Measurements from ENCODE around the gene MSMB. TPM values are rescaled to one million over a fixed set of nuclear protein-coding genes. Genes with fewer than 3 reads are reported as not detected.
"Not testable (repeated sequence)": the region's sequence is repeated elsewhere in the genome, so short reads cannot be mapped to it uniquely, and the experiment has no call there.

The MSMB gene
- total and polyA plus RNA-seq, 5 donors from 2014 or later: not detected

- Histone ChIP-seq H3K27ac (ENCODE audit: insufficient read depth, low read length, poor library complexity, severe bottlenecking) (no peak overlapping the region), H3K4me1 (ENCODE audit: control insufficient read depth, insufficient read depth, low read length, poor library complexity, severe bottlenecking) (peaks cover 12% of the 10 kb centered on the region), H3K36me3 (ENCODE audit: control insufficient read depth, insufficient read depth, low read length) (peaks cover 74% of the 10 kb centered on the region), H3K9me3 (ENCODE audit: control insufficient read depth in 2 of 2, low read length in 2 of 2) (no peaks in the 10 kb centered on the region), H3K4me3 (ENCODE audit: low read depth, low read length) (no peak overlapping the region), H3K27me3 (ENCODE audit: control insufficient read depth, insufficient read depth, low read length) (no peaks in the 10 kb centered on the region)
- DNase-seq: no peak
- Mint-ChIP-seq H3K4me3 (no peak overlapping the region), H3K36me3 (peaks cover 34% of the 10 kb centered on the region), H3K27me3 (peaks cover 5% of the 10 kb centered on the region), H3K27ac (no peak overlapping the region), H3K9me3 (no peaks in the 10 kb centered on the region), H3K4me1 (peaks cover 13 to 29% (median 22%) of the 10 kb centered on the region in 4 donors)
- ATAC-seq (ENCODE audit: low read depth in 2 of 2): no peak
Observed at GRCh38 chr10:46014206-46014605, 31.9 kb downstream of the MSMB start.

GRCh38 chr10:46012746-46013145, 33.3 kb downstream of the MSMB start:
- peaks cover 41% of the 10 kb centered on the region for H3K36me3 Mint-ChIP-seq
- no peak overlapping the region for H3K27ac Mint-ChIP-seq
- no peak overlapping the region for H3K27ac ChIP-seq (ENCODE audit: insufficient read depth, low read length, poor library complexity, severe bottlenecking)

GRCh38 chr10:46006219-46006618, 39.9 kb downstream of the MSMB start:
- DNase-seq: no peak
- Mint-ChIP-seq H3K27me3 (no peaks in the 10 kb centered on the region), H3K27ac (peak overlapping the region in 2 of 3 donors; percentile 48 to 59), H3K4me3 (no peak overlapping the region), H3K9me3 (no peaks in the 10 kb centered on the region), H3K4me1 (peaks cover 0 to 4% (median 1%) of the 10 kb centered on the region in 4 donors), H3K36me3 (peaks cover 39% of the 10 kb centered on the region)
- Histone ChIP-seq H3K27me3 (ENCODE audit: control insufficient read depth, insufficient read depth, low read length) (no peaks in the 10 kb centered on the region), H3K27ac (ENCODE audit: insufficient read depth, low read length, poor library complexity, severe bottlenecking) (no peak overlapping the region), H3K36me3 (ENCODE audit: control insufficient read depth, insufficient read depth, low read length) (peaks cover 98% of the 10 kb centered on the region), H3K9me3 (ENCODE audit: control insufficient read depth in 2 of 2, low read length in 2 of 2) (no peaks in the 10 kb centered on the region), H3K4me1 (ENCODE audit: control insufficient read depth, insufficient read depth, low read length, poor library complexity, severe bottlenecking) (no peaks in the 10 kb centered on the region), H3K4me3 (ENCODE audit: low read depth, low read length) (no peak overlapping the region)
- ATAC-seq (ENCODE audit: low read depth in 2 of 2): no peak

More at GRCh38 chr10:46012746-46013145, 33.3 kb downstream of the MSMB start:
- no peak overlapping the region for H3K4me3 ChIP-seq (ENCODE audit: low read depth, low read length)
- Mint-ChIP-seq H3K4me3 (no peak overlapping the region), H3K9me3 (no peaks in the 10 kb centered on the region), H3K4me1 (peaks cover 3 to 18% (median 10%) of the 10 kb centered on the region in 4 donors), H3K27me3 (peaks cover 5% of the 10 kb centered on the region)
- no peaks in the 10 kb centered on the region for H3K27me3 ChIP-seq (ENCODE audit: control insufficient read depth, insufficient read depth, low read length)
- H3K4me1 ChIP-seq (ENCODE audit: control insufficient read depth, insufficient read depth, low read length, poor library complexity, severe bottlenecking): no peaks in the 10 kb centered on the region
- H3K36me3 ChIP-seq (ENCODE audit: control insufficient read depth, insufficient read depth, low read length): peaks cover 86% of the 10 kb centered on the region
- DNase-seq (no peak), ATAC-seq (ENCODE audit: low read depth in 2 of 2) (no peak)
- no peaks in the 10 kb centered on the region for H3K9me3 ChIP-seq (ENCODE audit: control insufficient read depth in 2 of 2, low read length in 2 of 2)

GRCh38 chr10:46005383-46005782, 40.7 kb downstream of the MSMB start:
- no peak overlapping the region for H3K27ac ChIP-seq (ENCODE audit: insufficient read depth, low read length, poor library complexity, severe bottlenecking)
- Mint-ChIP-seq H3K4me3 (no peak overlapping the region), H3K27me3 (no peaks in the 10 kb centered on the region), H3K4me1 (peaks cover 0 to 4% (median under 1%) of the 10 kb centered on the region in 4 donors), H3K9me3 (no peaks in the 10 kb centered on the region), H3K36me3 (peaks cover 37% of the 10 kb centered on the region), H3K27ac (no peak overlapping the region)
- no peaks in the 10 kb centered on the region for H3K4me1 ChIP-seq (ENCODE audit: control insufficient read depth, insufficient read depth, low read length, poor library complexity, severe bottlenecking)
- H3K4me3 ChIP-seq (ENCODE audit: low read depth, low read length): no peak overlapping the region
- no peaks in the 10 kb centered on the region for H3K9me3 ChIP-seq (ENCODE audit: control insufficient read depth in 2 of 2, low read length in 2 of 2)
- no peaks in the 10 kb centered on the region for H3K27me3 ChIP-seq (ENCODE audit: control insufficient read depth, insufficient read depth, low read length)
- ATAC-seq (ENCODE audit: low read depth in 2 of 2) (no peak), DNase-seq (no peak)
- peaks cover 96% of the 10 kb centered on the region for H3K36me3 ChIP-seq (ENCODE audit: control insufficient read depth, insufficient read depth, low read length)

- H3K36me3 ChIP-seq (ENCODE audit: control insufficient read depth, insufficient read depth, low read length): peaks cover 92% of the 10 kb centered on the region
- no peak overlapping the region for H3K27ac ChIP-seq (ENCODE audit: insufficient read depth, low read length, poor library complexity, severe bottlenecking)
- Mint-ChIP-seq H3K4me3 (no peak overlapping the region), H3K27me3 (no peaks in the 10 kb centered on the region), H3K27ac (no peak overlapping the region), H3K9me3 (peaks cover 0 to 1% (median 0%) of the 10 kb centered on the region in 7 donors), H3K4me1 (peaks cover 0 to 4% (median 0%) of the 10 kb centered on the region in 4 donors), H3K36me3 (peaks cover 40% of the 10 kb centered on the region)
- no peaks in the 10 kb centered on the region for H3K27me3 ChIP-seq (ENCODE audit: control insufficient read depth, insufficient read depth, low read length)
- no peak overlapping the region for H3K4me3 ChIP-seq (ENCODE audit: low read depth, low read length)
- no peak for ATAC-seq (ENCODE audit: low read depth in 2 of 2)
- no peak for DNase-seq
- H3K9me3 ChIP-seq (ENCODE audit: control insufficient read depth in 2 of 2, low read length in 2 of 2): no peaks in the 10 kb centered on the region
- H3K4me1 ChIP-seq (ENCODE audit: control insufficient read depth, insufficient read depth, low read length, poor library complexity, severe bottlenecking): no peaks in the 10 kb centered on the region
Observed at GRCh38 chr10:46004963-46005362, 41.1 kb downstream of the MSMB start.

- no peaks in the 10 kb centered on the region for H3K27me3 Mint-ChIP-seq
- H3K36me3 ChIP-seq (ENCODE audit: control insufficient read depth, insufficient read depth, low read length): peaks cover 83% of the 10 kb centered on the region
- H3K4me3 Mint-ChIP-seq: no peak overlapping the region
- H3K27ac Mint-ChIP-seq: peak overlapping the region in 1 of 3 donors; percentile 53
- peaks cover 50% of the 10 kb centered on the region for H3K36me3 Mint-ChIP-seq
- H3K4me1 Mint-ChIP-seq: peaks cover 0 to 3% (median 2%) of the 10 kb centered on the region in 4 donors
- ATAC-seq (ENCODE audit: low read depth in 2 of 2) (no peak), DNase-seq (no peak)
- H3K9me3 ChIP-seq (ENCODE audit: control insufficient read depth in 2 of 2, low read length in 2 of 2): no peaks in the 10 kb centered on the region
- no peaks in the 10 kb centered on the region for H3K4me1 ChIP-seq (ENCODE audit: control insufficient read depth, insufficient read depth, low read length, poor library complexity, severe bottlenecking)
- peaks cover 0 to 3% (median 0%) of the 10 kb centered on the region in 7 donors for H3K9me3 Mint-ChIP-seq
- no peak overlapping the region for H3K4me3 ChIP-seq (ENCODE audit: low read depth, low read length)
- H3K27me3 ChIP-seq (ENCODE audit: control insufficient read depth, insufficient read depth, low read length): no peaks in the 10 kb centered on the region
- H3K27ac ChIP-seq (ENCODE audit: insufficient read depth, low read length, poor library complexity, severe bottlenecking): no peak overlapping the region
Observed at GRCh38 chr10:46002916-46003693, 43.0 kb downstream of the MSMB start.

GRCh38 chr10:46002189-46002687, 43.8 kb downstream of the MSMB start:
- peaks cover 82% of the 10 kb centered on the region for H3K36me3 ChIP-seq (ENCODE audit: control insufficient read depth, insufficient read depth, low read length)
- H3K27ac ChIP-seq (ENCODE audit: insufficient read depth, low read length, poor library complexity, severe bottlenecking); H3K27ac Mint-ChIP-seq; H3K4me3 ChIP-seq (ENCODE audit: low read depth, low read length); H3K4me1 ChIP-seq (ENCODE audit: control insufficient read depth, insufficient read depth, low read length, poor library complexity, severe bottlenecking); H3K9me3 Mint-ChIP-seq; ATAC-seq (ENCODE audit: low read depth in 2 of 2); H3K27me3 ChIP-seq (ENCODE audit: control insufficient read depth, insufficient read depth, low read length); H3K9me3 ChIP-seq (ENCODE audit: control insufficient read depth in 2 of 2, low read length in 2 of 2); H3K4me1 Mint-ChIP-seq; DNase-seq; H3K4me3 Mint-ChIP-seq; H3K27me3 Mint-ChIP-seq: not testable (repeated sequence)
- peaks cover 55% of the 10 kb centered on the region for H3K36me3 Mint-ChIP-seq

Data from CD4-positive, CD25-positive, alpha-beta regulatory T cell (primary cell).